Right lobe of liver (tissue), 6 donors: ENCODE measurements around the gene KPNB1. TPM values are rescaled to one million over a fixed set of nuclear protein-coding genes. Genes with fewer than 3 reads are reported as not detected.

ENCODE experiments used
- ATAC-seq, 4 donors: fragments of 200-7000 bp; cut with Tn5 transposase; one replicate each; pipeline ENCODE4 v1.9.1; 2020; ENCODE audit warnings: mild to moderate bottlenecking in 4 of 4, moderate library complexity in 4 of 4
- DNase-seq, 3 donors: peaks; one replicate each; pipeline ENCODE4 v3.0.0-alpha.2; 2020
- H3K27ac ChIP-seq, 3 donors: fragments of 200-600 bp; one replicate each; pipeline ENCODE4 v1.8.0; 2022
- H3K27me3 ChIP-seq, 2 donors: fragments of 200-600 bp; one replicate each; pipeline ENCODE4 v1.8.0; 2022
- H3K36me3 ChIP-seq, 4 donors: fragments of 200-600 bp; sonication (generic) in 1 of 4; one replicate each; pipeline versions ENCODE4 v1.5.1 to v1.8.0; 2017 to 2022; ENCODE audit warnings: control low read depth in 1 of 4
- H3K4me1 ChIP-seq, 4 donors: fragments of 200-600 bp; sonication (generic) in 1 of 4; one replicate each; pipeline versions ENCODE4 v1.5.1 to v1.8.0; 2017 to 2022; ENCODE audit warnings: control low read depth in 1 of 4
- H3K4me3 ChIP-seq, 3 donors: fragments of 200-600 bp; one replicate each; pipeline ENCODE4 v1.8.0; 2022
- H3K9me3 ChIP-seq, 4 donors: fragments of 200-600 bp; sonication (generic) in 1 of 4; one replicate each; pipeline versions ENCODE4 v1.5.1 to v1.8.0; 2017 to 2022; ENCODE audit warnings: control low read depth in 1 of 4
- POLR2A ChIP-seq: fragments of 450-650 bp; IDR thresholded peaks from one replicate; pipeline ENCODE4 v1.6.1; 2017; ENCODE audit warnings: antibody characterized with exemption, mild to moderate bottlenecking
- WGBS: methylation state at CpG from one replicate; pipeline ENCODE4 v1.1.6; 2018; ENCODE audit warnings: low coverage, low lambda C conversion rate; ENCODE audit not compliant: insufficient coverage; ENCODE audit errors: missing lambda C conversion rate; 5-methylcytosine and 5-hydroxymethylcytosine counted together
- intact Hi-C, 2 donors: fragments of 100-400 bp; cut with DNase I; formaldehyde crosslinking; loops; one replicate each; pipeline versions ENCODE4 v1.11.2 to v1.14.1; 2022
- small RNA-seq, 2 experiments: library from RNA; depleted of rRNA; stranded (forward); fragments of <200 nt; gene quantifications; one replicate each; pipeline ENCODE3, GENCODE V24; 2016
- total RNA-seq, 6 experiments: library from RNA; depleted of rRNA in 2 of 6; stranded (reverse); fragments of >200 nt in 2 of 6; fragmentation: NEBNext Ultra II Directional in 3 of 6; extraction: Animal tissue kit (Norgen Biotek cat#: 25700) in 3 of 6; gene quantifications; one replicate each; pipeline versions ENCODE4 v1.1.0 to v1.2.4, GENCODE V29; 2016 to 2023
- TF ChIP-seq, protein P1 (sequence below), 4 donors: fragments of 200-600 bp in 3 of 4; fragments of 450-650 bp in 1 of 4; IDR thresholded peaks; one replicate each; pipeline versions ENCODE4 v1.5.1 to v1.8.0; 2016 to 2022; ENCODE audit warnings: antibody characterized with exemption in 4 of 4, mild to moderate bottlenecking in 2 of 4
- donor health status: DM: no; HTN: yes; CAD: no.
- donor health status: DM: no; HTN: no; CAD: no.
- donor health status: DM: no; HTN: no; CAD: no.
- donor health status: DM: no; HTN: yes; CAD: no.
- donor health status: DM: no; HTN: yes; CAD: no.

KPNB1 gene
- total RNA-seq, 6 experiments from 2014 or later: 80.8 to 104 (median 94.5) TPM

DNA sequence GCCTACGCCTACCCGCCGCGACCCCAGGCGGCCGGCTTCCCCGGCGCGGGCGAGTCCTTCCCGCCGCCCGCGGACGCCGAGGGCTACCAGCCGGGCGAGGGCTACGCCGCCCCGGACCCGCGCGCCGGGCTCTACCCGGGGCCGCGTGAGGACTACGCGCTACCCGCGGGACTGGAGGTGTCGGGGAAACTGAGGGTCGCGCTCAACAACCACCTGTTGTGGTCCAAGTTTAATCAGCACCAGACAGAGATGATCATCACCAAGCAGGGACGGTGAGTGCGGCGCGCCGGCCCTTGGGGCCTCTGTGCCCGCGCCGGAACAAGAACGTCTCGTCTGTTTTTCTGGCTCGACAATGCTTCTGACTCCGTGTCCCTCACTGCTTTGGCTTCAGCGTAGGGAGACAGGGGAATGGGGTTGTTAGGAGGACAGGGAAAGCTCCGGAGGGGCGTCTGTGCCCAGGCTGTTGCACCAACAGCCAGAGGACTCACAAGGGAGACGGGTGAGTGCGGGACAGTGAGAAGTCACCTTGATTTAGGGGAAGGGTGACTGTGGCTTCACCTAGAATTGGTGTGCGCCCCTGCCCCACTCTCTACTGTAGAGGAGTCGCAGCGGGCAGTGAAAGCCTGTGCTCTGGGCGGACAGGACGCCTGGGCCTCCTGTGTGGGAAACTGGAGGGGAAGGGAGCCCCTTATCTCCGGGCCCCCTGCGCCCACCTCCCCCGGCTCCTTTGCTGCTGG, 84.1 kb downstream of the KPNB1 start:
- Histone ChIP-seq H3K9me3 (no peaks in the 10 kb centered on the region), H3K4me1 (peaks cover 0 to 8% (median 0%) of the 10 kb centered on the region in 4 donors), H3K27me3 (peaks cover 0 to 20% of the 10 kb centered on the region in 2 donors), H3K4me3 (peak overlapping the region in 2 of 3 donors; percentile 11 to 32), H3K27ac (peak overlapping the region in 1 of 3 donors; percentile 29), H3K36me3 (no peaks in the 10 kb centered on the region)
- intact Hi-C loops: no loop called here
- no peak for TF ChIP-seq POLR2A
- TF ChIP-seq, protein P1, sequence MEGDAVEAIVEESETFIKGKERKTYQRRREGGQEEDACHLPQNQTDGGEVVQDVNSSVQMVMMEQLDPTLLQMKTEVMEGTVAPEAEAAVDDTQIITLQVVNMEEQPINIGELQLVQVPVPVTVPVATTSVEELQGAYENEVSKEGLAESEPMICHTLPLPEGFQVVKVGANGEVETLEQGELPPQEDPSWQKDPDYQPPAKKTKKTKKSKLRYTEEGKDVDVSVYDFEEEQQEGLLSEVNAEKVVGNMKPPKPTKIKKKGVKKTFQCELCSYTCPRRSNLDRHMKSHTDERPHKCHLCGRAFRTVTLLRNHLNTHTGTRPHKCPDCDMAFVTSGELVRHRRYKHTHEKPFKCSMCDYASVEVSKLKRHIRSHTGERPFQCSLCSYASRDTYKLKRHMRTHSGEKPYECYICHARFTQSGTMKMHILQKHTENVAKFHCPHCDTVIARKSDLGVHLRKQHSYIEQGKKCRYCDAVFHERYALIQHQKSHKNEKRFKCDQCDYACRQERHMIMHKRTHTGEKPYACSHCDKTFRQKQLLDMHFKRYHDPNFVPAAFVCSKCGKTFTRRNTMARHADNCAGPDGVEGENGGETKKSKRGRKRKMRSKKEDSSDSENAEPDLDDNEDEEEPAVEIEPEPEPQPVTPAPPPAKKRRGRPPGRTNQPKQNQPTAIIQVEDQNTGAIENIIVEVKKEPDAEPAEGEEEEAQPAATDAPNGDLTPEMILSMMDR (IDR thresholded peaks at IDR 0.05): no peak
- 31% methylated on average over 8 of the region's 60 CpGs for WGBS
- DNase-seq: peak in 1 of 3 donors; percentile 24
- ATAC-seq: peak in 1 of 4 donors; percentile 6

DNA sequence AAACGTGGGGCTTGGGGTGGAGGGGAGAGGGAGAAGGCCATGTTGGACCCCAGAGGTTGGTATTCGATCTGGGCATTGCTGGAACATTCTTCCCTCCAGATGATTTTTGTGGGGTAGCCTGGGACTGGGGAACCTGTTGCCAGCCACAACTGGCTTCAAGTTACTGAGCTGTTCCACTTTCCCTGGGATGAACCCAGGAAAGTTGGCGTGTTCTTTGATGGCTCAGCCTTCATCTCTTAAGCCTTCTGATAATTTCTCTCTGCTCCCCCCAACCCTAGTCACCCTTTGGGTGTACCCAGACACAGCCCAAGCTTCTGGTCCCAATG, 85.4 kb downstream of the KPNB1 start:
- Histone ChIP-seq H3K27me3 (peaks cover 0 to 20% of the 10 kb centered on the region in 2 donors), H3K27ac (no peak overlapping the region), H3K4me3 (no peak overlapping the region), H3K9me3 (no peaks in the 10 kb centered on the region), H3K4me1 (peaks cover 0 to 8% (median 0%) of the 10 kb centered on the region in 4 donors), H3K36me3 (no peaks in the 10 kb centered on the region)
- DNase-seq: no peak
- TF ChIP-seq, protein P1 (IDR thresholded peaks at IDR 0.05): no peak
- no peak for TF ChIP-seq POLR2A
- intact Hi-C loops: no loop called here
- ATAC-seq: no peak
- WGBS: 30% methylated on average over 2 of the region's 3 CpGs

Small RNA genes lying within 50 kb of the gene (small RNA-seq; reads per million reads assigned to genes)
- 0 reads per million in 2 experiments for gene AC015674.1

Other genes with a start within 250 kb of the KPNB1 start
- gene NPEPPS, start 118.8 kb upstream of the KPNB1 start, total RNA-seq: 10 to 100 TPM; 30.0 to 55.1 (median 37.7) TPM
- 1 to 10 TPM; 1.2 to 3.2 (median 2.2) TPM for gene TBKBP1, start 44.2 kb downstream of the KPNB1 start, total RNA-seq
- gene TBX21, start 83.3 kb downstream of the KPNB1 start, total RNA-seq: under 1 TPM in 5 of 6 experiments, not detected in 1; 0.19 to 0.56 (median 0.24) TPM
- gene OSBPL7, start 171.9 kb downstream of the KPNB1 start, total RNA-seq: 1 to 10 TPM in 5 of 6 experiments, under 1 TPM in 1; 0.62 to 2.2 (median 1.4) TPM
- gene MRPL10, start 181.6 kb downstream of the KPNB1 start, total RNA-seq: 10 to 100 TPM; 14.4 to 26.1 (median 16.3) TPM
- under 1 TPM; 0.12 to 0.44 (median 0.35) TPM for gene LRRC46, start 181.8 kb downstream of the KPNB1 start, total RNA-seq
- 10 to 100 TPM; 18.1 to 25.7 (median 19.6) TPM for gene SCRN2, start 191.4 kb downstream of the KPNB1 start, total RNA-seq
- under 1 TPM in 3 of 6 experiments, not detected in 3; 0.09 to 0.12 (median 0.11) TPM for gene SP6, start 201.2 kb downstream of the KPNB1 start, total RNA-seq
- gene SP2, start 246.3 kb downstream of the KPNB1 start, total RNA-seq: 1 to 10 TPM; 3.1 to 7.9 (median 5.5) TPM